HepG2 (cell line): ENCODE measurements around the gene SLIT3. TPM values are rescaled to one million over a fixed set of nuclear protein-coding genes. Genes with fewer than 3 reads are reported as not detected.
A peak's percentile ranks its signal among the peaks of the same experiment; 100 is the strongest.

Experiments used
- ATF7-NPFF ChIP-seq: sonication (generic); formaldehyde crosslinking; IDR thresholded peaks from 2 replicates; pipeline ENCODE4 v1.8.1; 2023; ENCODE audit warnings: mild to moderate bottlenecking, low read depth, missing genetic modification reagents, moderate library complexity
- FIP1L1 ChIP-seq: fragments of 200-400 bp; formaldehyde crosslinking; IDR thresholded peaks from 2 replicates; pipeline ENCODE4 v1.6.1; 2018; ENCODE audit warnings: low read depth, mild to moderate bottlenecking, low read length, moderate library complexity, borderline replicate concordance; ENCODE audit not compliant: insufficient read depth
- GLMP ChIP-seq: sonication (generic); formaldehyde crosslinking; IDR thresholded peaks from 2 replicates; pipeline ENCODE4 v1.9.0; 2021; ENCODE audit warnings: missing genetic modification reagents, mild to moderate bottlenecking, borderline replicate concordance
- HNRNPL ChIP-seq: fragments of 200-400 bp; formaldehyde crosslinking; IDR thresholded peaks from 2 replicates; pipeline ENCODE4 v1.6.1; 2017; ENCODE audit warnings: mild to moderate bottlenecking, low read depth, low read length
- KLF15 ChIP-seq: sonication (generic); formaldehyde crosslinking; IDR thresholded peaks from 2 replicates; pipeline ENCODE4 v1.8.1; 2023; ENCODE audit warnings: borderline replicate concordance, mild to moderate bottlenecking, inconsistent platforms, missing genetic modification reagents, mixed read lengths
- MATR3 ChIP-seq: sonication (generic); formaldehyde crosslinking; IDR thresholded peaks from 2 replicates; pipeline ENCODE4 v1.4.0; 2020; ENCODE audit warnings: missing genetic modification reagents
- PLSCR1 ChIP-seq: sonication (generic); formaldehyde crosslinking; IDR thresholded peaks from 2 replicates; pipeline ENCODE4 v1.5.0; 2020; ENCODE audit warnings: missing genetic modification reagents, mild to moderate bottlenecking, borderline replicate concordance
- PREB ChIP-seq: sonication (generic); formaldehyde crosslinking; IDR thresholded peaks from 2 replicates; pipeline ENCODE4 v1.4.0; 2020; ENCODE audit warnings: missing genetic modification reagents
- SAFB2 ChIP-seq: sonication (generic); formaldehyde crosslinking; IDR thresholded peaks from 2 replicates; pipeline ENCODE4 v1.5.1; 2020; ENCODE audit warnings: missing genetic modification reagents, low read depth, mild to moderate bottlenecking, borderline replicate concordance
- TRAFD1 ChIP-seq: sonication (generic); formaldehyde crosslinking; IDR thresholded peaks from 2 replicates; pipeline ENCODE4 v1.5.1; 2020; ENCODE audit warnings: missing genetic modification reagents, mild to moderate bottlenecking, borderline replicate concordance
- ZBTB44 ChIP-seq: sonication (generic); formaldehyde crosslinking; IDR thresholded peaks from 2 replicates; pipeline ENCODE4 v1.4.0; 2020; ENCODE audit warnings: missing genetic modification reagents
- ZNF142 ChIP-seq: sonication (generic); formaldehyde crosslinking; IDR thresholded peaks from 2 replicates; pipeline ENCODE4 v1.4.0; 2020; ENCODE audit warnings: missing genetic modification reagents
- ZNF629 ChIP-seq: sonication (generic); formaldehyde crosslinking; conservative IDR thresholded peaks from 2 replicates; pipeline ENCODE4 v1.5.0; 2020; ENCODE audit warnings: missing genetic modification reagents
- ZNF850 ChIP-seq: sonication (generic); formaldehyde crosslinking; conservative IDR thresholded peaks from 2 replicates; pipeline ENCODE4 v1.9.0; 2021; ENCODE audit warnings: mild to moderate bottlenecking, missing genetic modification reagents
- polyA plus RNA-seq, 8 experiments: library from polyadenylated mRNA; depleted of rRNA in 3 of 8; stranded (reverse) in 7 of 8; unstranded in 1 of 8; fragments of >200 nt; fragmentation: Illumina TruSeq in 4 of 8; extraction: Trizol in 4 of 8; gene quantifications; 2 replicates each; pipeline versions ENCODE4 v1.2.1 to v1.2.3, GENCODE V29; 2011 to 2016; ENCODE audit warnings: low read depth in 4 of 8, missing spikeins in 1 of 8, mixed read lengths in 1 of 8; ENCODE audit not compliant: insufficient read depth in 1 of 8
- total RNA-seq, 5 experiments: library from RNA; depleted of rRNA; stranded (reverse); fragments of >200 nt; fragmentation: Illumina TruSeq; extraction: Trizol; gene quantifications; 2 replicates each; pipeline ENCODE4 v1.2.3, GENCODE V29; 2016; ENCODE audit warnings: low read depth in 1 of 5

The SLIT3 gene
- total and polyA plus RNA-seq, 2 of the 13 experiments (the other 11 are each of a cell fraction or from before 2014, with no cell fraction given): not detected

- TF ChIP-seq ZNF629 (CRISPR knock-in tag) (peak; percentile 23; the same call in 1 of the 2 replicates), KLF15 (CRISPR knock-in tag) (no peak), MATR3 (CRISPR knock-in tag) (no peak), FIP1L1 (no peak), PREB (CRISPR knock-in tag) (no peak), HNRNPL (no peak), ATF7-NPFF (CRISPR knock-in tag) (no peak), ZNF142 (CRISPR knock-in tag) (peak; percentile 50; the same call in 1 of the 2 replicates), GLMP (CRISPR knock-in tag) (no peak), TRAFD1 (CRISPR knock-in tag) (no peak), SAFB2 (CRISPR knock-in tag) (no peak), PLSCR1 (CRISPR knock-in tag) (no peak), ZBTB44 (no peak), ZNF850 (no peak)
These were observed 676.0 kb downstream of the SLIT3 start (continued) for GRCh38 chr5:168624850-168625364.
